HL-60/S4 (cell line): ENCODE results near the gene WWC2.

Source experiments
- in situ Hi-C: fragments of 300-500 bp; cut with MboI; formaldehyde crosslinking; loops from 2 replicates; pipeline ENCODE4 v1.14.3; 2022; ENCODE audit warnings: low sequenced_read_pairs

WWC2 gene

DNA sequence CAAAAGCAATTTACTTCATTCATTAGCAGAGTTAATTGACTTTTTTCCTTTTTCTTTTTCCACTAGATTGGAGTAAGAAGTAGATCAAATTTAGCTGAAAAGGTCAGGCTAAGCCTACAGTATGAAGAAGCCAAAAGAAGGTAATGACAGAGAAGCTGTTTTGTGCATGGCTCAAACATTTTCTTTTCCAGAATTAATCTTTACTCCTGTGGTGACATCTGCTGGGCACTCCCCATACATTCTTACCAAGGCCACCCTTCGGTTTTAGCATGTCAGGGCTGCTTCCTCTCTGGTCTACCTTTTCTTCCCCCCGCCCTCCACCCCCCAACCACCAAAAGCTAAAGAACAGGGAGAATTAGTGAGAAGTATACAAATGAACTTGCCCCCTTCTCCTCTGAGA is 150.8 kb downstream of the WWC2 start:
- in situ Hi-C loops, result loop anchor here (10.0 to 25.0 kb wide), 2 partner anchors 175 to 313 kb away; no protein-coding TSS in a partner anchor

DNA sequence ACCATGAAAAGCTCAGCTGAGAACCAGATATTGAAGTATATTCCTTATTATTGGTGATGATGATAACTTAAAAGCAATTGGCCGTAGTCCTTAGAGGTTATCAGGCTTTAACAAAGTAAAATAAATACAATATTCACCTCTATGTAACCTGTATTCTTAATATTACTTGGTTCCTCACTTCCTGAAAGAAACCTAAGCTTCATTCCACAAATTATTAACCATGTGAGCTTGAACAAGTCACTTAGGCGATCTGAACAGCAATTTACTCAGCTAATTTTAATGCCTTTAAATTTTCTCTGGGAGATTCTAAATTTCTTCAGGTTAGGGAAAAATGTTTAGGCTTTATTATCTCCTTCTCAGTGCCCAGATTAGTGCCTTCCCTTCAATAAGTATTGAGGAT is 151.8 kb downstream of the WWC2 start:
- in situ Hi-C loops, result loop anchor here (10.0 to 25.0 kb wide), 2 partner anchors 176 to 314 kb away; no protein-coding TSS in a partner anchor

GRCh38 chr4:183252959-183253358 is 153.9 kb downstream of the WWC2 start:
- in situ Hi-C loops, result loop anchor here (10.0 to 25.0 kb wide), 2 partner anchors 178 to 316 kb away; no protein-coding TSS in a partner anchor

GRCh38 chr4:183253451-183253850 is 154.4 kb downstream of the WWC2 start:
- in situ Hi-C loops, result loop anchor here (10.0 to 25.0 kb wide), 2 partner anchors 179 to 316 kb away; no protein-coding TSS in a partner anchor

DNA sequence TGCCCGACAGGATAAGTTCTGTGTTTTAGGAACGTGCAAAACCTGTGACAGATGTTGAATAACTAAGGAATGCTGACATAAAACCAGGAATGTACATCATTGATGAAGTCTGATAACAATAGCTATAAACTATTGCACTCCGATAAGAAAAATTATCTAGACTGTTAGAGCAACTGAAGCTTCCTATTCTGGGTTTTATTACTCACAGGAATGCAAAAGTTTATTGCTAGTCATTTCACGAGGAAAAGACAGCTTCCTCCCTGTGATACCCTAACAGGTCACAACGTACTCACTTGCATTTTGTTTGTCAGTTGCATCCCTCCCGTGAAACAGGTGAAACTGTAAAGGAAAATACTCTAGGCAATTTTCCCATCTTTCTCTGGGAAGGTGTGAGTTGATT is 155.1 kb downstream of the WWC2 start:
- in situ Hi-C loops, result loop anchor here (10.0 to 25.0 kb wide), 2 partner anchors 179 to 317 kb away; no protein-coding TSS in a partner anchor

DNA sequence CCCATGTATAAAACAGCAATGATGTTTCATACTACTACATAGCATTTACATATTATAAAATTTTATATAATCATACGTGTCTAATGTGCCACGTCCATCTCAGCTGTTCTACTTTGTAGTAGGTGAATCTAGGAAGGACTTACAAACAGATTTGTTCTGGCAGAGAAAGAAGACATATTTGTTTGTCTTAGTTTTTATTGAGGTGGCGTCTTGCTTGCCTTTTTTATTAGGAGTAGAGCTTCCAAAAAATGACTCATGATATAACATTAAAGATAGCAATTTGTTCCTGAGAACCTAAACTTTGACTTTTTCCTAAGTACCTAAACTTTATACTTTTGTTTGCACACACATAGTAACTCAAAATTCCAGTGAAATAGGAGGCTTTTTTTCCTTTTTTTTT is 156.4 kb downstream of the WWC2 start:
- in situ Hi-C loops, result loop anchor here (10.0 to 25.0 kb wide), 2 partner anchors 181 to 318 kb away; no protein-coding TSS in a partner anchor

GRCh38 chr4:183256343-183256742 is 157.3 kb downstream of the WWC2 start:
- in situ Hi-C loops, result loop anchor here (10.0 to 25.0 kb wide), 2 partner anchors 182 to 319 kb away; no protein-coding TSS in a partner anchor

DNA sequence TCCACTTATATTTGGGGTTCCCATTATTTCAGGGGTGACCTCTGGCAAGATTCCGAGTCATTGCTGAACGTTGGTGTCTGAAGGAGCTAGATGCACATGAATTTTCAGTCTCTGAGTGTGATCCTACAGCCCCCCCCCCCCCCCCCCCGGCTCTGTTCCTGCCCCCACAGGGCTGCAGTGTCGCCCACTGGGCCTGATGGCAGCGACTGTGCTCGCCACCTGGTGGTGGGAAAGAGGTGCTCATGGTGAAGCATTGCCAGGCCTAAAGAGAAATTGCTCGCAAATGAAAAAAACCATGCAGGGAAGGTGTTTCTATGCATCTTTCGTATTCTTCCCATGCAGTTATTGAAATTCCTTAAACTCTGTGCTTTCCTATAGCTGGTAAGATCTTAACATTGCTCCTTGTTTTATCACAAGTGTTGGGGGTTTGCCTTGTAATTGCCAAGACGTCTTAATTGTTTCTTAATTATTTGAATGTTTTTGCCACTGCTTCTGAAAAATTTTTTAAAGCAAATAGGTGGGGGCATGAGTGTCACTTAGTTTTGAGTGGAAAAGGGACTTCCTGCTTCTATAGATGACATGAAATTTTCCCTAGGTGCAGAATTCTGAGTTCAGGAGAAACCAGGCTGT is 157.8 kb downstream of the WWC2 start:
- in situ Hi-C loops, result loop anchor here (10.0 to 25.0 kb wide), 2 partner anchors 182 to 320 kb away; no protein-coding TSS in a partner anchor

DNA sequence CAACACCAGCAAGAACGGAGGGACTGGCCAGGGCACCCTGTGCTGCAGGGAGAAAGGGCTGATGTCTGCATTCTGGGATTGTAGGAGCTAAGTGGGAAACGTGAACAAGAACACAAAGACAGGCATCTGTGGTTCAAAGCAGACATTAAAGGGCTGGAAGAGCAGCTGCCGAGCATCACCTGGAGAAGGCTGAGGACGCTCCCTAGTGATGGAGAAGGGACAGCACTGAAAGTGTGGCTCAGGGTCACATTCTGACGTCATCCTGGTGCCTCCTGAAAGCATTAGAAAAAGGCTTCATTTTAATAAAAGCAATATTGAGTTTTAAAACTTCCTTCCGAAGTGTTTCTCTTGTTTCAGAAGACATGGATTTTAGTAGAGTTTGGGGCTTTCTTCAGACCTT is 158.8 kb downstream of the WWC2 start:
- in situ Hi-C loops, result loop anchor here (10.0 to 25.0 kb wide), 2 partner anchors 183 to 321 kb away; no protein-coding TSS in a partner anchor

GRCh38 chr4:183260491-183261151 is 161.6 kb downstream of the WWC2 start:
- in situ Hi-C loops, result loop anchor here (10.0 to 25.0 kb wide), 2 partner anchors 144 to 323 kb away; no protein-coding TSS in a partner anchor

GRCh38 chr4:183261953-183262775 is 163.1 kb downstream of the WWC2 start:
- in situ Hi-C loops, result loop anchor here (10.0 to 25.0 kb wide), 2 partner anchors 143 to 325 kb away; no protein-coding TSS in a partner anchor

DNA sequence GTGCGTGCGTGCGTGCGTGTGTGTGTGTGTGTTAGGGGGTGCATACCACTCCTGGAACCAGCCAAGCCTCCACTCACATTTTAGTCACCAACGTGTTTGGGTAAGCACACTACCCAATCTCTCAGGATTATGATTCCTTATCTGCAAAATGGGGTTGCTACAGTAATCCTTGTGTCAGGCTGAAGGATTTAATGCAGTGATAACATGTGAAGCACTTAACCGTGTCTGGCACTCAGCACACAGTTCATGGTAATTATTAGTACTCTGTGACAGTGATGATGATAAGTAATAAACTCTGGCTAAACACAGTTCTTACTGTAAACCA is 163.7 kb downstream of the WWC2 start:
- in situ Hi-C loops, result loop anchor here (10.0 to 25.0 kb wide), 2 partner anchors 142 to 325 kb away; no protein-coding TSS in a partner anchor

DNA sequence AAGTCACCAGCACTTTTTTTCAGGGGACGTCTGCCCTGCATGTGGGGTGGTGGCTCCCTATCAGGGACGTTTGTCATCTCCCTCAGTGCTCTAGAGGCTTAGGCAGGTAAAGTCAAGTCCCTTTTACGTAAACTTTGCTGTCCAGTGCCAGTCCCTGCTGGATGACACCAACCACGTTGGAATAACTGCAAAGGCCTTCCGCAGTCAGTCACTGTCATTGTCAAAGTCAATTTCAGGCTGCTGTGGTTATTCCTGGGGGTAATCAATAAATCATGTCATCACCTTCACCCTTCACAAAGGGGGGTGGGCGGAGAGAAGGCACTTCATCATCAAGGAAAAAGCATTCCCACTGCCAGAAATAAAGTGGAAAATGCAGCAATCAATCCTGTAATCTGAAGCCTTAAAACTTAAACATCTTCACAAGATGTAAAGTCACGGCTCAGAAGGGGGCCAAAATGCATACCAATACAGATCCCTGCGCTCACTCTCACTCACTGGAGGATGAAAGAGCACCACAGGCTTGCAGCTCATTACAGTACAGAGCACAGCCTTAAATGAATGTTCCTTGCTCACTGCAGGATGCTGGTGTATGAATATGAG is 164.8 kb downstream of the WWC2 start:
- in situ Hi-C loops, result loop anchor here (10.0 to 25.0 kb wide), 2 partner anchors 141 to 327 kb away; no protein-coding TSS in a partner anchor

DNA sequence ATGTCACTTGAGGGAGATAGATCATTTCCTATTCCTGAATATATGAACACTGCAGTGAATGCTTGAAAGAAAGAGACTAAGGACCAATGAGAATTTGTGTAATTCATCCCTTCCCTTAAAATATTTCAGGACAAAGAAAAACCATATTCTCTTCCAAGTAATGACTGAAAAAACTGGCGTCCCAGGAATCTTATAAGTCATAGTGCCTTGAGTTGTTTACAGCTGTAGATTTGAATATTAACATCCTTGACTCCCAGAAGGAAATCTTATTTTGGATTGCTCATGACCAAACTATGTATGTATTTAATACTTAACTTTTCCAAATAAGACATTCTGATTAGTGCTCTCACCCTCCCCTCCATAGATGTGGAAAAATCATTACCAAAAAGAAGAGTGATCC is 165.6 kb downstream of the WWC2 start:
- in situ Hi-C loops, result loop anchor here (10.0 to 25.0 kb wide), 2 partner anchors 140 to 327 kb away; no protein-coding TSS in a partner anchor

DNA sequence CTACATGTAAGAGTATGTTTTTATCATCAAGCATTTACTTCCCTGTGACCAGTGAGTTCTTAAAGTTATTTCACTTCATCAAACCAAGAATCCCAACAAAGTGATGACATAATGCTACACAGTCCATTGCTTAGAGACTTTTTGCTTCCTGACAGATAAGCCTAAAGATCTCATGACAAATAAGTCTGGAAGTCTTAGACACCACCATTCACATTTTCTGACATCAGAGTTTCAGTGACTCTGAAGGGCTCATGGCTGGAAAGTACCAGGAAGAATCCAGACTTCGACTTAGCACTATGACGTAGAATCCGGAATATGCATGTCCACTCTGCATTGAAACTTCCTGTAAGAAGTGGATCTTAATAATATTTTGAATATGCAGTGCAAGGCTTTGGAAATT is 167.3 kb downstream of the WWC2 start:
- in situ Hi-C loops, result loop anchor here (10.0 to 25.0 kb wide), 2 partner anchors 138 to 329 kb away; no protein-coding TSS in a partner anchor

DNA sequence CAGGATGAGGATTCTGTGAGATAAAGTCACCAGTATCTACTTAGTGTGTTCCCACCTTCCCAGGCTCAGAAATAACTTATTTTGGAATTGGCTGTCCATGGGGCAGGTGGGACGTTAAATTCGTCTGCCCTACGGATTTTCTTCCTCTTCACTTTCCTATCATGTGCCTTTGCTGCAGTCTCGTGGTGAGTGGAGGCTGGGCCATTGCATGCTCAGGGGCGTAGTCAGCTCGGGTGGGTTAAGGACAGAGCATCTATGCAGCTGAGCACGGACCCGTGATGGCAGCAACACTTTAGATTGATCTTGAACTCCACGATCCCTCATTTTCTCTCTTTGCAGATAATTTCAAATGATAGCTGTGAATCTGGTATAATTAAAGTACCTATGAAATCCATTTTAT is 169.5 kb downstream of the WWC2 start:
- in situ Hi-C loops, result loop anchor here (10.0 to 25.0 kb wide), 2 partner anchors 136 to 331 kb away; no protein-coding TSS in a partner anchor

GRCh38 chr4:183272384-183272783 is 173.3 kb downstream of the WWC2 start:
- in situ Hi-C loops, result loop anchor here (25.0 kb wide), 1 partner anchor 335 kb away; no protein-coding TSS in a partner anchor

- in situ Hi-C loops, result no loop called here
Observed at GRCh38 chr4:183276106-183276505, 177.0 kb downstream of the WWC2 start.

DNA sequence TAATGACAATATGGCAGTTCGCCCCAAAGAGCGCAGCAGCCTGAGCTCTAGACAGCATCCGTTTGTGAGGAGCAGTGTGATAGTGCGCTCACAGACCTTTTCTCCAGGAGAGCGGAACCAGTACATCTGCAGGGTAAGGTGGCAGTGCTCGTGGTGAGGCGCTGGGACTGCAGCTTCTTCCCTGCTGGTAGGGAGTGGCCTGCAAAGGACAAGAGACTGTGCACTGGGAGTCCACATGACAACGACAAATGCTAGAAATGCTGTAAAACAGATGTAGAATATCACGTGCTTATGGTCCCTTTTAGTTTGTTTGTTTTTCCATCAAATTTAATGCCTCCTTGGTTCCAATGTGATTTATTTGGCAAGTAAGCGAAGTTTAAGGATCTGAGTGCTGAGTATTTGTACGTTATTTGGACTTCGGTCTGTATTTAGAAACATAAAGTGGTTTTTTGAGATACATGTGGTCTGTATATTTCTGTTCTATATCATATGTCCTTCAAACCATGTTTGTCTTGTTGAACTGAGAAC is 185.3 kb downstream of the WWC2 start:
- in situ Hi-C loops, result no loop called here

DNA sequence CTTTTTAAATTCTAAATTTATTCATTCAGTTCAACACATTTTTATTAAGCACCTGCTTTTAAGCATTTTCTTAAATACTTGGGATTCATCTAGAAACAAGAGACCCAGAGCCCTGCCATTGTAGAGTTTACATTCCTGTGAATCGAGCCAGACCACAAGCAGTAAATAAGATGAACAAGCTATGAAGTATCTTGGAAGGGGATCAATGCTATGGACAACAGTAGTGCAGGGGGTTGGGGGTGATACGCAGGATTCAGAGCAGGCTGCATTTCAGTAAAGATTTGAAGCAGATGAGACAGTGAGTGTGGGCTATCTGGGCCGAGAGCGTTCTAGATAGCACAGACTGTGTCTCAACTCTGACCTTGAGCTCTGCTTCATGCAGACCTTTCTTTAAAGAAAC is 185.9 kb downstream of the WWC2 start:
- in situ Hi-C loops, result no loop called here
